MCF 10A (cell line): Measurements from ENCODE around the gene ZNF768. TPM values are rescaled to one million over a fixed set of nuclear protein-coding genes. Genes with fewer than 3 reads are reported as not detected.

Experiments
- BruUV-seq: library from RNA; stranded (reverse); fragments of 400-500 nt; replicated peaks from 2 replicates; lab custom pipeline; 2021; lab: Mats Ljungman, UMichigan
- CTCF ChIA-PET: fragments of 300-600 bp; sonication (Branson Sonifier 250); formaldehyde crosslinking; extraction: SDS; loops from one replicate; lab custom pipeline; 2021; ENCODE audit warnings: antibody characterized with exemption, inconsistent platforms; lab: Yijun Ruan, JAX
- POLR2A ChIA-PET: fragments of 300-600, 350-650 bp; sonication (Branson Sonifier 250); formaldehyde crosslinking; extraction: SDS; loops from one replicate; lab custom pipeline; 2020; ENCODE audit warnings: antibody characterized with exemption, inconsistent platforms; lab: Yijun Ruan, JAX
- DNase-seq: peaks from one replicate; pipeline ENCODE4 v3.0.0-alpha.2; 2018; ENCODE audit not compliant: unreplicated experiment
- H3K27ac Mint-ChIP-seq: one replicate; pipeline ENCODE4 v1.8.0; 2022; ENCODE audit warnings: mild to moderate bottlenecking, low read depth, mixed read lengths; ENCODE audit not compliant: unreplicated experiment
- H3K27me3 Mint-ChIP-seq: one replicate; pipeline ENCODE4 v1.8.0; 2022; ENCODE audit warnings: mixed read lengths; ENCODE audit not compliant: insufficient read depth, unreplicated experiment
- H3K36me3 Mint-ChIP-seq: one replicate; pipeline ENCODE4 v1.8.0; 2022; ENCODE audit warnings: mild to moderate bottlenecking, moderate library complexity, mixed read lengths; ENCODE audit not compliant: insufficient read depth, unreplicated experiment
- H3K4me1 Mint-ChIP-seq: one replicate; pipeline ENCODE4 v1.8.0; 2022; ENCODE audit warnings: mixed read lengths; ENCODE audit not compliant: insufficient read depth, unreplicated experiment
- H3K4me3 Mint-ChIP-seq: one replicate; pipeline ENCODE4 v1.8.0; 2022; ENCODE audit warnings: mild to moderate bottlenecking, moderate library complexity, mixed read lengths; ENCODE audit not compliant: unreplicated experiment
- H3K9me3 Mint-ChIP-seq: one replicate; pipeline ENCODE4 v1.8.0; 2022; ENCODE audit warnings: mixed read lengths; ENCODE audit not compliant: unreplicated experiment
- CTCF ChIP-seq: fragments of 200-600 bp; IDR thresholded peaks from one replicate; pipeline ENCODE4 v1.8.0; 2022; ENCODE audit warnings: antibody characterized with exemption, mild to moderate bottlenecking; ENCODE audit not compliant: unreplicated experiment
- intact Hi-C: fragments of 100-400 bp; cut with micrococcal nuclease; formaldehyde crosslinking; loops from 2 replicates; pipeline ENCODE4 v1.14.1; 2022
- total RNA-seq: library from RNA; stranded (reverse); gene quantifications from 2 replicates; pipeline ENCODE4 v1.2.3, GENCODE V29; 2022

The ZNF768 gene
- total RNA-seq, 1 experiment from 2014 or later = 39.3 TPM

GRCh38 chr16:30491229-30491628, 35.1 kb downstream of the ZNF768 start:
- ChIA-PET POLR2A (interaction anchor here (1.2 to 2.9 kb wide), 7 partner anchors 14 to 61 kb away, joined by 3 to 14 read pairs (median 4); partner anchors contain the start of genes DCTPP1, SEPHS2 and ZNF747), CTCF (interaction anchor here (0.6 to 2.0 kb wide), 8 partner anchors 11 to 399 kb away, joined by 3 to 7 read pairs (median 4); partner anchors contain the start of gene DCTPP1)
- intact Hi-C loops = loop anchor here (2.0 kb wide), 1 partner anchor 36 kb away; the partner anchor contains the start of gene ZNF768
- no peaks in the 10 kb centered on the region for H3K27me3 Mint-ChIP-seq
- H3K36me3 Mint-ChIP-seq = peaks cover 5% of the 10 kb centered on the region
- H3K4me3 Mint-ChIP-seq = no peak overlapping the region
- DNase-seq = no peak
- TF ChIP-seq CTCF = no peak
- no peaks in the 10 kb centered on the region for H3K9me3 Mint-ChIP-seq
- peaks cover 20% of the 10 kb centered on the region for H3K4me1 Mint-ChIP-seq
- H3K27ac Mint-ChIP-seq = no peak overlapping the region
- no TSS peak for BruUV-seq

- peaks cover 5% of the 10 kb centered on the region for H3K36me3 Mint-ChIP-seq
- H3K27ac Mint-ChIP-seq = peak overlapping the region; percentile 42
- no peaks in the 10 kb centered on the region for H3K9me3 Mint-ChIP-seq
- peak; percentile 95 for DNase-seq
- no peak for TF ChIP-seq CTCF
- POLR2A ChIA-PET = interaction anchor here (0.5 to 2.9 kb wide), 9 partner anchors 13 to 148 kb away, joined by 3 to 14 read pairs (median 5); partner anchors contain the start of genes DCTPP1, SEPHS2 and ZNF747
- peaks cover 20% of the 10 kb centered on the region for H3K4me1 Mint-ChIP-seq
- CTCF ChIA-PET = interaction anchor here (0.6 to 2.0 kb wide), 5 partner anchors 10 to 433 kb away, joined by 3 to 7 read pairs (median 6); partner anchors contain the start of gene DCTPP1
- H3K4me3 Mint-ChIP-seq = no peak overlapping the region
- no TSS peak for BruUV-seq
- H3K27me3 Mint-ChIP-seq = no peaks in the 10 kb centered on the region
- intact Hi-C loops = loop anchor here (2.0 kb wide), 1 partner anchor 37 kb away; the partner anchor contains the start of gene ZNF768
These were observed 36.2 kb downstream of the ZNF768 start for GRCh38 chr16:30490210-30490609.

- no TSS peak for BruUV-seq
- H3K4me3 Mint-ChIP-seq = no peak overlapping the region
- TF ChIP-seq CTCF = no peak
- POLR2A ChIA-PET = interaction anchor here (0.6 to 2.9 kb wide), 4 partner anchors 19 to 68 kb away, joined by 3 to 11 read pairs (median 3); partner anchors contain the start of gene ZNF747
- no peaks in the 10 kb centered on the region for H3K9me3 Mint-ChIP-seq
- peaks cover 20% of the 10 kb centered on the region for H3K4me1 Mint-ChIP-seq
- intact Hi-C loops = no loop called here
- H3K27ac Mint-ChIP-seq = no peak overlapping the region
- peak; percentile 20 for DNase-seq
- CTCF ChIA-PET = interaction anchor here (0.6 to 0.7 kb wide), 3 partner anchors 8 to 424 kb away, joined by 3 to 4 read pairs (median 3); no protein-coding TSS in a partner anchor
- H3K36me3 Mint-ChIP-seq = peaks cover 5% of the 10 kb centered on the region
- H3K27me3 Mint-ChIP-seq = no peaks in the 10 kb centered on the region
These were observed 37.4 kb downstream of the ZNF768 start for GRCh38 chr16:30488764-30489605.
